HG02840 (cell line): ENCODE measurements around the gene INPP5D.

Experiments used
- ATAC-seq: cut with Tn5 transposase; IDR thresholded peaks from one replicate; pipeline ENCODE4 v1.9.1; 2021; ENCODE audit warnings: mild to moderate bottlenecking, moderate library complexity, moderate number of reproducible peaks; ENCODE audit not compliant: unreplicated experiment, low FRiP score

The INPP5D gene

DNA sequence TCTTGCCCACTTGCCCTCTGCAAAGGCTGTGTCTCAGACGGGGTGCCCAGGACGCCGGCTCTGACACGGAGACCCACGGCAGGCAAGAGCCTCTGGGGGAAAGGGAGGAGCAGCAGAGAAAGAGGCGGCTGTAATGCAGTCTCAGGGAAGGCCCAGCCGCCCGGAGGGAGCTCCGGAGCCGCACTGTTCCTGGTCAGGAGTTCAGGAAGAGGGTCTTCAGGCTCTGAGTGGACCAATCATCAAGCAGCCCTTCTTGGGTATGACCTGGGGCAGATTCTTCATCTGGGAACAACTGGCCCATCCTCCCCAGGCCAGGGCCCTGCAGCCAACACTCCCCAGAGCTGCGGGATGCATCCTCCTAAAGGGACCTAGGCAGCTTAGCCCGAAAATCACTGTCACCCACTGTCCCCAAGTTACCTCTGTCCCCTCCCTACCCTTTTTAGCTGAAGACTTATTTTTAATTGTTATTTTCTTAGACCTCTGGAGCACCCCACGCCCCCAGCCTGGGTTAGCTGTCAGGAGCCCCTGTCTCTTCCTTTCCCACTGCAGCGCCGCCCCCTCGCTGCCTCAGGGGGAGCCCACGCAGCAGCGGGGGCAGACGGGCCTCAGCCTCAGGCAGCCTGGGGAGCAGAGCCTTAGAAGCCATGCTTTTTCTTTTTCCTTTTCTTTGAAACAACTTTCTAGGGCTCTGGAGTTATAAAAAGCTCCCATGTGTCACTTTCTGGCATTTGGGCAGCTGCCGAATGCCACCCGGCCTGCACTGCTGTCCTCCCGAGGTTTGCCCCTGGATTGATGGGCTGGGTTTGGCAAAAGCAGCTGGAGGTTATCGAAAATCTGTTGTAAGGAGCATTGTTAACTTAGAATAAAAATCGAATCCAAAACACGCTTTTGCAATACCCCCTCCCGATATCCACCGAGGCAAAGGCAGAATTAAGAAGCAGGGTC lies 28.3 kb upstream of the INPP5D start:
- ATAC-seq: no peak

DNA sequence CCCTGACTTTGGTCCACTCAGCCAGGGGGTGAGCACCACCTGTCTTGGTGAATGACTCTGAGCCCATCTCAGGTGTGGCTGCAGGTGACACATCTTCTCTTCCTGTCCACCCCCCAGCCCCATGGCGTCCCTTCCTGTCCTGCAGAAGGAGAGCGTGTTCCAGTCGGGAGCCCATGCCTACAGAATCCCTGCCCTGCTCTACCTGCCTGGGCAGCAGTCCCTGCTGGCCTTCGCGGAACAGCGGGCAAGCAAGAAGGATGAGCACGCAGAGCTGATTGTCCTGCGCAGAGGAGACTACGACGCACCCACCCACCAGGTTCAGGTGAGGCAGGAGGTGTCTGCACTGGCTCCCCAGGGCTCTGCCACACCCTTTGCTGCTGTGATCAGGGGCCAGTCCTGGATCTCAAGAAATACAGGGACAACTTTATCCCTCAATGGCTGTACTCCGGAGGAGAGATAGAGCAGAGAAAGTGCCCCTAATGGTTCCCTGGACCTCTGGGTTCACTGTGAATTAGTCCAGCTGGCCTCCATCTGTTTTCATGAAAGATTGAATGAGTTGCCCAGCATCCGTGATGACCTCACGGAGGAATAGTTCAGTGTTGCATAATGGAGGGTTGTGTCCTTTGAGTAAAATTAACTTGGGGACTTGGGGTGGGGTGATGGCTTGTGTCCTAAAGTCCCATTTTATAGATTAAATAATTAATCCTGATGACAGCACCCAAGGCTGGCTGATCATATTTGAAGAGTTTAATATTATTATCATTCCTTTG lies 27.4 kb upstream of the INPP5D start, which contains the start of gene NEU2:
Gene NEU2 (plus strand): TSS at position 122 of the 770 bp plus-strand sequence. CDS start 0 bp downstream, at position 122.
- no peak for ATAC-seq

DNA sequence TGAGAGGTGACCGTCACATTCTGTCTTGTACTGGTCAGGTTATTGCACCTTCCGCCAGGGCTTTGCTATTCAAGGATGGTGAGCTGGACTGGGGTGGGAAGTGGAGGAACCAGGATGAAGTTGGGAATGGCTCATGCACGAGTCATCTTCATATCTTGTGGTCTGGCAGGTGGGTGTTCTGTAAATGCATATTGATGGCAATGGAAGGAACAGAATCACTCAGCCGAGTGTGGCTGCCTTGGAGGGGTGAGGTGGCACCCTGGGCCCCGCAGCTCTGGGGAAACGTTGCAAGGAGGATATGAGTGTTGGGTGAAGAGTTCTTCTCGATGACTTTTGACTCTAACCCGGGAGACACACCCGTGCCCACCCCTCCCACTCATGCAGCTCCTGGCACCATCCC lies 26.5 kb upstream of the INPP5D start:
- ATAC-seq: no peak

DNA sequence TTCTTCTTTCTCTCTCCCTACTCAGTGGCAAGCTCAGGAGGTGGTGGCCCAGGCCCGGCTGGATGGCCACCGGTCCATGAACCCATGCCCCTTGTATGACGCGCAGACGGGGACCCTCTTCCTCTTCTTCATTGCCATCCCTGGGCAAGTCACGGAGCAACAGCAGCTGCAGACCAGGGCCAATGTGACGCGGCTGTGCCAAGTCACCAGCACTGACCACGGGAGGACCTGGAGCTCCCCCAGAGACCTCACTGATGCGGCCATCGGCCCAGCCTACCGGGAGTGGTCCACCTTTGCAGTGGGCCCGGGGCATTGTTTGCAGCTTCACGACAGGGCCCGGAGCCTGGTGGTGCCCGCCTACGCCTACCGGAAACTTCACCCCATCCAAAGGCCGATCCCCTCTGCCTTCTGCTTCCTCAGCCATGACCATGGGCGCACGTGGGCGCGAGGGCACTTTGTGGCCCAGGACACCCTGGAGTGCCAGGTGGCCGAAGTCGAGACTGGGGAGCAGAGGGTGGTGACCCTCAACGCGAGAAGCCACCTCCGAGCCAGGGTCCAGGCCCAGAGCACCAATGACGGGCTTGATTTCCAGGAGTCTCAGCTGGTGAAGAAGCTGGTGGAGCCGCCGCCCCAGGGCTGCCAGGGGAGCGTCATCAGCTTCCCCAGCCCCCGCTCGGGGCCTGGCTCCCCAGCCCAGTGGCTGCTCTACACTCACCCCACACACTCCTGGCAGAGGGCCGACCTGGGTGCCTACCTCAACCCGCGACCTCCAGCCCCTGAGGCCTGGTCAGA lies 25.9 kb upstream of the INPP5D start:
- no peak for ATAC-seq

DNA sequence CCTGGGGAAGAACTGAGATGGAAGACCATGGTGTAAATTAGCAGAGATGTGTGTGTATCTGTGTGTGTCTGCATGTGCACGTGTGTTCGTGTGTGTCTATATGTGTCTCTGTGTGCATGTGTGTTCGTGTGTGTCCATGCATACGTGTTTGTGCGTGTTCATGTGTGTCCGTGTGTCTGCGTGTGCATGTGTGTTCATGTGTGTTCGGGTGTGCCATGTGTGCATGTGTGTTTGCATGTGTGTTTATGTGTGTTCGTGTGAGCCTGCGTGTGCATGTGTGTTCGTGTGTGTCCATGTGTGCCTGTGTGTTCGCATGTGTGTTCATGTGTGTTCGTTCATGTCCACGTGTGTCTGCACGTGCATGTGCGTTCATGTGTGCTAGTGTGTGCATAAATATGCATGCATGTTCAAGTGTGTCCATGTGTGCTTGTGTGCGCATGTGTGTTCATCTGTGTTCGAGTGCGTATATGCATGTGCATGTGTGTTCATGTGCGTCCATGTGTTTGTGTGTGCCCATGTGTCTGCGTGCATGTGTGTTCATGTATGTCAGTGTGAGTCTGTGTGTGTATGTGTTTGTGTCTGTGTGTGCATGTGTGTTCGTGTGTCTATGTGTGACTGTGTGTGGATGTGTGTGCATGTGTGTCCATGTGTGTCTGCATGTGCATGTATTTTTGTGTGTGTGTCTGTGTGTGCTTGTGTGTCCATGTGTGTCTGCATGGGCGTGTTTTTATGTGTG lies 24.5 kb upstream of the INPP5D start:
- no peak for ATAC-seq

DNA sequence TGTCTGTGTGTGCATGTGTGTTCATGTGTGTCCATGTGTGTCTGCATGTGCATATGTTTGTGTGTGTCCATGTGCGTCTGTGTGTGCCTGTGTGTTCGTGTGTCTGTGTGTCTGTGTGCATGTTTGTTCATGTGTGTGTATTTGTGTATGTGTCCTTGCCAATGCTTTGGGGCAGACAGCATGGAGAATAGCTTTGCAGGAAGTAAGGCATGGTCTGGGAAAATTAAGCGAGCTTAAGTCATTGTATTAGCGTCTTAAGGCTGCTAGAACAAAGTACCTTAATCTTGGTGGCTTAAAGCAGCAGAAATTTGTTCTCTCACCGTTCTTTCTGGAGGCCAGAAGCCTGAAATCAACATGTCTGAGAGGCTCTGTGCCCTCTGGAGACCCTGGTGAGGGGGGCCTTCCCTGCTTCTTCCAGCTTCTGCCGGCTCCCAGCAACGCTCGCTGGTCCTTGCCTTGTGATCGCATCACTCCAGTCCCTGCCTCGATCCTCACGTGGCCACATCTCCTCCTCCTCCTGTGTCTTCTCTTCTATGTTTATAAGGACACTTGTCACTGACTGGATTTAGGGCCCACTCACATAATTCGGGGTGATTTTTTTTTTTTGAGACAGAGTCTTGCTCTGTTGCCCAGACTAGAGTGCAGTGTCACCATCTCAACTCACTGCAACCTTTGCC lies 23.8 kb upstream of the INPP5D start:
- no peak for ATAC-seq

DNA sequence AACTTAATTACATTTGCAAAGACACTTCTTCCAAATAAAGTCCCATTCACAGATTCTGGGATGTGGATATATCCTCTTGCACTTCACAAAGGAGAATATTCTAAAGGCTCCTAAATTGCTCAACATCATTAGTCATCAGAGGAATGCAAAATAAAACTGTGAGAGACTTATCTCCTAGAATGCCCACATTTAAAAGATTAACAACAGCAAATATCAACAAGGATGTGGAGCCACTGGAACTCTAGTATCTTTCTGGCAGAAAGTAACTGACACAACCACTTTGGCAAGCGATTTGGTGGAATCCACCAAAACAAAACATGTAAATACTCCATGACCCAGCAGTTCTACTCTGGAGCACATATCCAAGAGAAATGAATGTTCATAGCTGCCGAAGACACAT lies 23.1 kb upstream of the INPP5D start:
- ATAC-seq: no peak

DNA sequence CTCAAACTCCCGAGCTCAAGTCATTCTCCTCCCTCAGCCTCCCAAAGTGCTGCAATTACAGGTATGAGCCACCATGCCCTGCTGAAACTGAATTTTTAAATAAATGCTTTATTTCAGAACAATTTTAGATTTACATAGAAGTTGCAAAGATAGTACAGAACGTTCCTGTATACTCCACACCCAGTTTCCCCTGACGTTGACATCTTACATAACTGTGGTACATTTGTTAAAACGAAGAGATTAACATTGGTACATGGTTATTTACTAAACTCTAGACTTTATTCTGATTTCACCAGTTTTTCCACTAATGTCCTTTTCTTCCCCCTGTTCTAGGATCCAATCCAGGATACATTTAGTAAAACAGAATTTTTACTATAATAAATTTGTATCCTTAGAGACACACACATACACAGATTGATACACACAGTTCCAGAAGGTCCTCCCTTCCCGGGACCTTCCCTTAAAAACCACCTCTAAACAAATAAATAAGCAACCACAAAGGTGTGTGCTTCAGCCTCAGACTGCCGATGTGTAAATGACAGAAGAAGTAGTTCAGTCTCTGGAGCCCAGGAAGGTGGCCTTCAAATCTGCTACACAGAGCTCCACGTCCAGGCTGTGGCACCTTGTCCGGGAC lies 20.8 kb upstream of the INPP5D start:
- no peak for ATAC-seq

DNA sequence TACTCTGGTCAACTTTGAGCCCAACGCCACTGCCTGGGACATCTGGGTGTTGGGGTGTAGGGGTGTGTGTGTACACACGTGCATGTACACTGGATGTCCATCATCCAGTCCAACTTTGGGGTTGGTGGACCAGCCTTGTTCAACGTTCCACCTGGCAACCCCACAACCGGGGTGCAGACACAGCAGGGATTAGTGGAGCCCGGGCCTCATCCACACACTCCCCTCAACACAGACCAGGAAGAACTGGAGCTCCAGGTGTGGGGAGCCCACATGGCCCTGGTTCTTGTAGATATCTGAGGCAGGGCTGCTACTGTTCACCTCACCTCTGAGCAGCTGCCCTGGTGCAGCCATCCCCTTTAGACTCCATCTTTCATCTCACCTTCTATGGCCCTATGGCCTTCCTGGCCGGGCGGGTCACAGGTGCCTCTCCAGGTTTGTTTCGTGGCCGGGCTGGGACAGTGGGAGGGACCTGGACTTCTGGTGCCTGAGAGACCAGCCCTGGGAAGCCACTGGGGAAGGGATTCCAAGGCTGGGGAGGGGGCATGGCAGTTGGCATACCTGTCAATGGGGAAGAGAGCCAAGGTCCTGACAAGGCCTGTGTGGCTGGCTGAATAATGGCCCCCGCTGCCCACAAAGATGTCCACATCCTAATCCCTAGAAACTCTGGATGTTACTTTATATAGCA lies 20.2 kb upstream of the INPP5D start:
- no peak for ATAC-seq

DNA sequence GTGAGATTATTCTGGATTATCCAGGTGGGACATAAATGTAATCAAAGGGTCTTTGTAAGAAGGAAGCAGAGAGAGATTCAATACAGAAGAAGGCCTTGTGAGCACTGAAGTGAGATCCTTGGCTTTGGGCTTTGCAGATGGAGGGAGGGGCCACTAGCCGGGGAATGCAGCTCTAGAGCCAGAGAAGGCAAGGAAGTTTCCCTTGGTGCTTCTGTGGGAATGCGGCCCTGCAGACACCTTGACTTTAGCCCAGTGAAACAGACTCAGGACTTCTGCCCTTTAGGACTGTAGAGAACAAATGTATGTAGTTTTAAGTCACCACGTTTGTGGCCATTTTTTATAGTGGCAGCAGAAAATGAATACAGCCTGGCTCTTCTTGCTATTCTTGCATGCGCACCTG lies 19.6 kb upstream of the INPP5D start:
- no peak for ATAC-seq

DNA sequence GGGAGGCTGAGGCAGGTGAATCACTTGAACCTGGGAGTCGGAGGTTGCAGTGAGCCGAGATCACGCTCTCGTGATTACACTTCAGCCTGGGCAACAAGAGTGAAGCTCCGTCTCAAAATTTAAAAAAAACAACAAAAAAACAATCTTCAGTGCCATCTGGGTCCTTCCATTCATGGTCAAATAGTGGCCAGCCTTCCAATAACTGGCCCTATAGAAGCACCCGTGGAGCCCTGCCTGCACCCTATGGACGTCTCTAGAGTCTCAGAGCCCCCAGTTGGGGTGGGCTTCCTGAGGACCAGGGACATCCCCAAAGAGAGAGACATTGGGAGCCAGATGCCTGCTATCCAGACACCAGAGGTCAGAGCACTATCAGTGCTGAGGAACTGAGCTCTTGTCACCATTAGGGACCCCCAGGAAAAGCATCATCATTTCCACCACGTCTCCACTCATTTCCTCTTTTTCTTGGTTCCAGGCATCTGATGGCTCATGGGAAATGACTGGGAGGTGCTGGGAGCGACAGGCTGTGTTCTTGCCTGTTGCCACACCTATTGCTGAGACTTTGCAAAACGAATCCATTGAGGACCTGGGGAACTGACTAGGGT lies 18.3 kb upstream of the INPP5D start:
- no peak for ATAC-seq

DNA sequence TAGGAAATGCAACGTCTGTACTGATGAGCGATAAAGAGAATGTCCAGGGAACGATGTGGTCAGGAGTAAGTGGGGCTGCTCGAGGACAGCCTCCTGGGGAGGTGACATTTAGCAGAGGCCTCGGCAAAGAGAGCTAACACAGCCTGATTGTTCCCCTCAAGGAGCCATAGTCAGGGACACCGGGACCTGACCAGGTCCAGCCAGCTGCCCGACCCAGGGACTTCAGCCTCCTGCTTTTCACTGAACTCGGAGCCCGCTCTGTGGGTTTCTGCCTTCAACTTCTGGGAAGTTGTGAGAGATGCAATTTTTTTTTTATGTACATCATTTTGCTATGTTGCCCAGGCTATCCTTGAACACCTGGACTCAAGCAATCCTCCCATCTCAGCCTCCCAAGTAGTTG lies 17.6 kb upstream of the INPP5D start:
- ATAC-seq: no peak

DNA sequence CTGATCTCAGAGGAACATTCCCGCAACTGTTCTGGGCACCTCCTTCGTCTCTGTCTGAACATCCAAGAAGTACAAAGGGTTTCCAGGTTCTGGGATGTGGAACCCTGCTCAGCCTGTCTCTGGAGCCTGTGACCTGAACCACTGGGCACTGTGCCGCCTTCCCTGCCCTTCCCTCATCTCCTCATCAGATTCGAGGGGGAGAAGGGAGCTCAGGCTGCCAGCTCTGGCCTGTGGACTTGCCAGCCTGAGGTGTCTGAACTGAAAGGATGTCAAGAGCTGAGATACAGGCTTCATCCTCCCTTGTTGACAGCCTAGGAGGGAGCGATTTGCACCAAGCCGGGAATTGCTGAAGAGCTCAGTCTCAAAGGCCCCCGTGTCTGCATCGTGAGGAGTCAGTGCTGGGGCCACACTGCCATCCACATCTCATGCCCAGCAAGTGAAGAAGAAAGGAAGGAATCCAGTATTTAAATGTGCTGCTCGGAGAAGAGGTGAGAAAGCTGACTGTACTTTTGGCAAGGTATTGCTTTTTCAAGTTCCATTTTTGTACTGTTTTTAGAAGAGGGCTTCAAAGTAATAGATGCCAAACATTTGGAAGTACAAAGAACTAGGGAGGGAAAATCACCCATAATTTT lies 15.1 kb upstream of the INPP5D start:
- no peak for ATAC-seq

DNA sequence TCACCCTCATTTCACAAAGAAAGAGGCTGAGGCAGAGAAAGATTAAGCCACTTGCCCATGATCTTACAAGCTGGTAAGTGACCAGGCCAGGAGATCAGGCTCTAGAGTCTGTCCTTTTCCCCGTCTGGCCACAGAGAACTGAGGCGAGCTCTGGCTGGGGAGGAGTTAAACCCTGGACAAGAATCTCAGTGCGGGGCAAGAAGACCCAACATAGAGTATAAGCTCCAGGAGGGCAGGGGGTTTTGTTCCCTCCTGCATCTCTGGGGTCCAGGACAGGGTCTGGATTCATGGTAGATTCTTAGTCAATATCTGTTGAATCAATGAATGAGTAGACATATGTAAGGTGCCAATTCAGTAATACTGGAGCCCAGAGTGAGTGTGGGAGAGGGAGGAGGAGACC lies 12.9 kb upstream of the INPP5D start:
- ATAC-seq: no peak

DNA sequence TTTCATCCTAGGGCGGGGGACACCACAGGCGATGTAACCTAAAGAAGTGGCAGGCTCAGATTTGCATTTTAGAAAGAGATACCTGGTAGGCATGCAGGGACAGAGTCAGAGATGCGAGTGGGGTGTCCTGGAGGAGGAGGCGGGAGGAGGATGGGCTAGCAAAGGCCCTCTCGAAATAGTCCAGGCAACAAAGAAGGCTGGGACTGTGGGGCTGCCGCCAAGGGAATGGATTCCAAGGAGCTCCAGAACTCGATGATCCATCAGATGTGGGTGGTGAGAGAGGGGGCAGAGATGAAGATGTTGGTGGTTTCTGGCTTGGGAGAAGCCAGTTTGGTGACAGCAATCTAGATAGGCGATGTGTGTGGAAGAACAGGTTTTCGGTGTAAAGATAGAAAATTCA lies 12.5 kb upstream of the INPP5D start:
- ATAC-seq: no peak

DNA sequence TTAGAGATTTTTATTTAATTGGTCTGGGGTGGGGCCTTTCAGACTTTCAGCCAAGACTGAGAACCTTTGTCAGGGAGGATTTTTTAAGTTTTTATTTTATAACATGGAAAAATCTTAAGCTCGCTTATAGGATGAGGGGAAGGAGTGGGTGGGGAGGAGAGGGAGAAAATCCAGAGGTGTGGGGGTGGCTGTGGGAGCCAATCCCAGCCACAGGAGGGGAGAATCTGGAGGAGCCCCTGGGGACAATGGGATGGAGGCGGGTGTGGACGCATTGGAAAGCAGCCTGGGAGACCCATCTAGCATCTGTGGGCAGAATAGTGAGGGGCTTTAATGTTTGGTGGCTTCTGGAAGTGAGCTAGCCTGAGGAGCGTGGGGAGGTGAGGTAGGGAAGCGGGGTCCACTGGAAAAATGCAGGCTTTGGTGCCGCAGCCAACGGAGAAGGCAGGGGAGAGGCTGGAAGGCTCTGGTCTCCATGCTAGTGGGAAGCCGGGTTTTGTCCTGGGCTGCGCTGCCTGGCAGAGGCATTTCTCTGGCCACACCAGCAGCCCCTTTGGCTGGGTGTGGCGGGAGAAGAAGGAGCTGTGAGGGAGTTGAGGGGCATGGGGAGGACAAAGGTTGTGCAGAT lies 11.5 kb upstream of the INPP5D start:
- ATAC-seq: no peak

DNA sequence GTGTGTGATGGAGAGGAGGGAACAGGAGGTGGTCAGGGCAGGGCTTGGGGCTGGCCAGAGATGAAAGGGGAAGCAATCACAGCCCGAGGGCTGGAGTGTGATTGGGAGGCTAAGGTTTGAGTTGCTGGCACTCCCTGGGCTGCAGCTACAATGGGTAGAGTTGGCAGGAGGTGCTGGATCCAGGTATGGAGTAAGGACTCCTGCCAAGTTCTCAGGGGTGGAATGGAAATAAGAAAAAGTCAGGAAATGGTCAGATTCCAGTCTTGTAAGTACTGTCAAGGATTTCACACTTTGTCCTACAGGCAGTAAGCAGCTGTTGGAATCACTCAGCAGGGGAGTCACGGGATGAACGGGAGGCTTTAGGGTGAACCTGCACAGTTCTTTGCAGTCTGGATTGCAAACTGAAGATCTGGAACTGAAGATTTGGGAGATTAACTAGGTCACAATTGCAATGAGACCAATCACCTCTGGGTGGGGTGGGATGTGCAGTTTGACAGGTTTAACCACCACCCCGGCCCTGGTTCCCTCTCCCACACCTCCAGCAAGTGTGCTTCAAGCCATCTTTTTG lies 10.9 kb upstream of the INPP5D start:
- no peak for ATAC-seq
